CD4-positive, alpha-beta memory T cell (primary cell): ENCODE measurements around the gene LRRK1. TPM values are rescaled to one million over a fixed set of nuclear protein-coding genes. Genes with fewer than 3 reads are reported as not detected.

Experiments used
- CTCF ChIA-PET: fragments of 350-600 bp; sonication (Branson Sonifier 250); formaldehyde crosslinking; loops from one replicate; lab custom pipeline; 2021; ENCODE audit warnings: inconsistent platforms; ENCODE audit not compliant: partially characterized antibody; lab: Charles Lee
- POLR2A ChIA-PET: fragments of 350-600 bp; sonication (Branson Sonifier 250); formaldehyde crosslinking; loops from one replicate; lab custom pipeline; 2021; ENCODE audit not compliant: partially characterized antibody; lab: Charles Lee
- DNase-seq, 5 donors: peaks; one replicate each; pipeline versions ENCODE4 v3.0.0 to v3.0.0-alpha.2; 2020 to 2022; ENCODE audit warnings: mixed read lengths in 1 of 5
- H3K27ac ChIP-seq: one replicate; pipeline ENCODE4 v1.7.0; 2013; ENCODE audit warnings: low read depth, low read length
- H3K27me3 ChIP-seq: 2 replicates; pipeline ENCODE4 v1.7.0; 2013; ENCODE audit warnings: mild to moderate bottlenecking, low read length, moderate library complexity; ENCODE audit not compliant: insufficient read depth
- H3K36me3 ChIP-seq: 2 replicates; pipeline ENCODE4 v1.7.0; 2013; ENCODE audit warnings: mild to moderate bottlenecking, low read length, moderate library complexity; ENCODE audit not compliant: insufficient read depth
- H3K4me1 ChIP-seq: 2 replicates; pipeline ENCODE4 v1.7.0; 2013; ENCODE audit warnings: mild to moderate bottlenecking, low read length, moderate library complexity; ENCODE audit not compliant: insufficient read depth
- H3K4me3 ChIP-seq, 2 donors: one replicate each; pipeline ENCODE4 v1.7.0; 2013; ENCODE audit warnings: low read length in 2 of 2, mild to moderate bottlenecking in 1 of 2
- H3K9me3 ChIP-seq, 2 donors: one replicate each; pipeline ENCODE4 v1.7.0; 2013; ENCODE audit warnings: low read length in 2 of 2, control low read depth in 1 of 2; ENCODE audit not compliant: control insufficient read depth in 1 of 2
- H3K27ac Mint-ChIP-seq, 7 donors: one replicate each; pipeline ENCODE4 v1.8.0; 2020 to 2021; ENCODE audit warnings: mixed read lengths in 7 of 7, mild to moderate bottlenecking in 6 of 7, inconsistent platforms in 3 of 7, moderate library complexity in 3 of 7
- H3K27me3 Mint-ChIP-seq, 2 donors: one replicate each; pipeline ENCODE4 v1.8.0; 2020 to 2021; ENCODE audit warnings: mixed read lengths in 2 of 2
- H3K36me3 Mint-ChIP-seq, 2 donors: one replicate each; pipeline ENCODE4 v1.8.0; 2020 to 2021; ENCODE audit warnings: mixed read lengths in 2 of 2, inconsistent platforms in 1 of 2, mild to moderate bottlenecking in 1 of 2
- H3K4me1 Mint-ChIP-seq, 4 donors: one replicate each; pipeline ENCODE4 v1.8.0; 2020 to 2021; ENCODE audit warnings: mixed read lengths in 4 of 4, mild to moderate bottlenecking in 1 of 4
- H3K4me3 Mint-ChIP-seq, 8 donors: one replicate each; pipeline ENCODE4 v1.8.0; 2020 to 2021; ENCODE audit warnings: mixed read lengths in 8 of 8, mild to moderate bottlenecking in 7 of 8, moderate library complexity in 6 of 8, inconsistent platforms in 3 of 8
- H3K9me3 Mint-ChIP-seq, 8 donors: one replicate each; pipeline ENCODE4 v1.8.0; 2020 to 2021; ENCODE audit warnings: mixed read lengths in 8 of 8, mild to moderate bottlenecking in 5 of 8, inconsistent platforms in 3 of 8, moderate library complexity in 1 of 8
- intact Hi-C: fragments of 100-400 bp; cut with micrococcal nuclease; formaldehyde crosslinking; loops from one replicate; pipeline ENCODE4 v1.15.1; 2023
- polyA plus RNA-seq, 2 donors: library from polyadenylated mRNA; unstranded; fragments of 300-500 nt; fragmentation: Illumina TruSeq; gene quantifications; one replicate each; pipeline ENCODE4 v1.2.3, GENCODE V29; 2021
- total RNA-seq, 2 experiments: library from RNA; stranded (reverse); gene quantifications; one replicate each; pipeline ENCODE4 v1.2.3, GENCODE V29; 2021

LRRK1 gene
- total and polyA plus RNA-seq, 4 experiments from 2014 or later, result 0.50 to 0.58 (median 0.53) TPM; not detected in 1

GRCh38 chr15:101047301-101047781, 128.2 kb downstream of the LRRK1 start:
- H3K4me3 ChIP-seq, result no peak overlapping the region
- no peak for DNase-seq
- H3K36me3 Mint-ChIP-seq, result no peaks in the 10 kb centered on the region
- H3K27me3 Mint-ChIP-seq, result peaks cover 10 to 12% of the 10 kb centered on the region in 2 donors
- no peaks in the 10 kb centered on the region for H3K36me3 ChIP-seq
- no peaks in the 10 kb centered on the region for H3K4me1 Mint-ChIP-seq
- ChIA-PET CTCF (no interaction called here), POLR2A (no interaction called here)
- H3K4me3 Mint-ChIP-seq, result no peak overlapping the region
- no peaks in the 10 kb centered on the region for H3K27me3 ChIP-seq
- no peaks in the 10 kb centered on the region for H3K9me3 ChIP-seq
- peaks cover 0 to 3% (median 0%) of the 10 kb centered on the region in 8 donors for H3K9me3 Mint-ChIP-seq
- no peak overlapping the region for H3K27ac ChIP-seq
- no peaks in the 10 kb centered on the region for H3K4me1 ChIP-seq
- intact Hi-C loops, result no loop called here
- H3K27ac Mint-ChIP-seq, result peak overlapping the region in 1 of 7 donors; percentile 7

- intact Hi-C loops, result no loop called here
- Mint-ChIP-seq H3K4me3 (no peak overlapping the region), H3K27ac (no peak overlapping the region), H3K36me3 (no peaks in the 10 kb centered on the region), H3K9me3 (peaks cover 0 to 2% (median 0%) of the 10 kb centered on the region in 8 donors), H3K4me1 (no peaks in the 10 kb centered on the region), H3K27me3 (peaks cover 4 to 6% of the 10 kb centered on the region in 2 donors)
- Histone ChIP-seq H3K27me3 (no peaks in the 10 kb centered on the region), H3K4me3 (no peak overlapping the region), H3K9me3 (no peaks in the 10 kb centered on the region), H3K36me3 (no peaks in the 10 kb centered on the region), H3K27ac (no peak overlapping the region), H3K4me1 (no peaks in the 10 kb centered on the region)
- no peak for DNase-seq
- CTCF ChIA-PET, result no interaction called here
- POLR2A ChIA-PET, result no interaction called here
Measured at GRCh38 chr15:101048176-101048575, 129.0 kb downstream of the LRRK1 start.

GRCh38 chr15:101048581-101049030, 129.4 kb downstream of the LRRK1 start:
- Histone ChIP-seq H3K4me3 (no peak overlapping the region), H3K9me3 (no peaks in the 10 kb centered on the region), H3K27ac (no peak overlapping the region), H3K27me3 (no peaks in the 10 kb centered on the region), H3K4me1 (no peaks in the 10 kb centered on the region), H3K36me3 (no peaks in the 10 kb centered on the region)
- Mint-ChIP-seq H3K4me1 (no peaks in the 10 kb centered on the region), H3K4me3 (no peak overlapping the region), H3K27me3 (peaks cover 3 to 4% of the 10 kb centered on the region in 2 donors), H3K9me3 (peaks cover 0 to 2% (median 0%) of the 10 kb centered on the region in 8 donors), H3K36me3 (no peaks in the 10 kb centered on the region), H3K27ac (no peak overlapping the region)
- ChIA-PET POLR2A (no interaction called here), CTCF (no interaction called here)
- intact Hi-C loops, result no loop called here
- DNase-seq, result no peak

GRCh38 chr15:101049282-101049681, 130.1 kb downstream of the LRRK1 start:
- Mint-ChIP-seq H3K9me3 (peaks cover 0 to 2% (median 0%) of the 10 kb centered on the region in 8 donors), H3K4me1 (no peaks in the 10 kb centered on the region), H3K36me3 (no peaks in the 10 kb centered on the region), H3K27ac (no peak overlapping the region), H3K27me3 (peaks cover 3 to 4% of the 10 kb centered on the region in 2 donors), H3K4me3 (no peak overlapping the region)
- Histone ChIP-seq H3K36me3 (no peaks in the 10 kb centered on the region), H3K9me3 (no peaks in the 10 kb centered on the region), H3K27me3 (no peaks in the 10 kb centered on the region), H3K4me1 (no peaks in the 10 kb centered on the region), H3K27ac (no peak overlapping the region), H3K4me3 (no peak overlapping the region)
- ChIA-PET CTCF (no interaction called here), POLR2A (no interaction called here)
- intact Hi-C loops, result no loop called here
- DNase-seq, result no peak

GRCh38 chr15:101049856-101050622, 130.9 kb downstream of the LRRK1 start:
- ChIA-PET POLR2A (no interaction called here), CTCF (no interaction called here)
- no peaks in the 10 kb centered on the region for H3K9me3 Mint-ChIP-seq
- no peaks in the 10 kb centered on the region for H3K4me1 ChIP-seq
- H3K4me1 Mint-ChIP-seq, result no peaks in the 10 kb centered on the region
- no peak overlapping the region for H3K4me3 Mint-ChIP-seq
- H3K27me3 ChIP-seq, result no peaks in the 10 kb centered on the region
- no peaks in the 10 kb centered on the region for H3K36me3 Mint-ChIP-seq
- H3K36me3 ChIP-seq, result no peaks in the 10 kb centered on the region
- H3K27ac ChIP-seq, result no peak overlapping the region
- H3K9me3 ChIP-seq, result no peaks in the 10 kb centered on the region
- H3K27ac Mint-ChIP-seq, result no peak overlapping the region
- no peak for DNase-seq
- intact Hi-C loops, result no loop called here
- peaks cover 0 to 2% of the 10 kb centered on the region in 2 donors for H3K27me3 Mint-ChIP-seq
- no peak overlapping the region for H3K4me3 ChIP-seq

GRCh38 chr15:101050623-101051290, 131.6 kb downstream of the LRRK1 start:
- intact Hi-C loops, result no loop called here

GRCh38 chr15:101051291-101052030, 132.3 kb downstream of the LRRK1 start:
- no peaks in the 10 kb centered on the region for H3K4me1 ChIP-seq
- ChIA-PET POLR2A (no interaction called here), CTCF (no interaction called here)
- Mint-ChIP-seq H3K4me1 (no peaks in the 10 kb centered on the region), H3K27ac (no peak overlapping the region), H3K4me3 (no peak overlapping the region), H3K36me3 (no peaks in the 10 kb centered on the region), H3K27me3 (peaks cover 2 to 3% of the 10 kb centered on the region in 2 donors), H3K9me3 (no peaks in the 10 kb centered on the region)
- H3K4me3 ChIP-seq, result no peak overlapping the region
- H3K9me3 ChIP-seq, result no peaks in the 10 kb centered on the region
- no peak for DNase-seq
- H3K27ac ChIP-seq, result no peak overlapping the region
- H3K36me3 ChIP-seq, result no peaks in the 10 kb centered on the region
- H3K27me3 ChIP-seq, result no peaks in the 10 kb centered on the region
- intact Hi-C loops, result no loop called here

More at GRCh38 chr15:101050623-101051290, 131.6 kb downstream of the LRRK1 start:
- Histone ChIP-seq H3K36me3 (no peaks in the 10 kb centered on the region), H3K9me3 (no peaks in the 10 kb centered on the region), H3K4me1 (no peaks in the 10 kb centered on the region), H3K4me3 (no peak overlapping the region), H3K27ac (no peak overlapping the region), H3K27me3 (no peaks in the 10 kb centered on the region)
- Mint-ChIP-seq H3K36me3 (no peaks in the 10 kb centered on the region), H3K9me3 (no peaks in the 10 kb centered on the region), H3K4me3 (no peak overlapping the region), H3K27ac (no peak overlapping the region), H3K27me3 (peaks cover 2% of the 10 kb centered on the region in 2 donors), H3K4me1 (no peaks in the 10 kb centered on the region)
- ChIA-PET CTCF (no interaction called here), POLR2A (no interaction called here)
- no peak for DNase-seq
